ENCODE measurements around the gene ARHGAP29. TPM values are rescaled to one million over a fixed set of nuclear protein-coding genes. Genes with fewer than 3 reads are reported as not detected.

Gene ARHGAP29
- total and polyA plus RNA-seq, 2 of the 8 experiments (the other 6 are each of a cell fraction or from before 2014, with no cell fraction given): 0.57 to 3.2 TPM

- Histone ChIP-seq H2AFZ (ENCODE audit: low read length) (no peak overlapping the region), H2BK120ac (replicated peaks; ENCODE audit: low read depth, low read length) (no peak overlapping the region), H3K36me3 (ENCODE audit: control insufficient read depth in 2 of 4, insufficient read depth in 4 of 4, low read length in 3 of 4) (no peaks in the 10 kb centered on the region), H3K56ac (replicated peaks; ENCODE audit: insufficient read length, low read depth, low read length) (no peak overlapping the region), H4K20me1 (replicated peaks in 1 of 2; ENCODE audit: control insufficient read depth in 1 of 2, insufficient read depth in 2 of 2, low read length in 2 of 2) (no peaks in the 10 kb centered on the region), H3K79me1 (ENCODE audit: low read depth, low read length) (no peaks in the 10 kb centered on the region), H3K4me1 (replicated peaks in 1 of 4; ENCODE audit: control insufficient read depth in 3 of 4, insufficient read depth in 4 of 4, low read length in 3 of 4) (no peaks in the 10 kb centered on the region), H2AK5ac (ENCODE audit: low read depth, low read length) (no peak overlapping the region), H2BK20ac (ENCODE audit: low read length) (no peak overlapping the region), H2BK15ac (ENCODE audit: low read length) (no peak overlapping the region), H3K79me2 (ENCODE audit: control insufficient read depth in 1 of 2, insufficient read depth in 2 of 2, low read length in 2 of 2) (no peaks in the 10 kb centered on the region), H3K9ac (replicated peaks in 1 of 4; ENCODE audit: extremely low read depth in 1 of 4, low read depth in 3 of 4, low read length in 3 of 4) (no peak overlapping the region), H4K5ac (ENCODE audit: insufficient read length, low read depth, low read length) (no peak overlapping the region), H3K9me3 (ENCODE audit: insufficient read depth in 2 of 2, low read depth in 1 of 2, low read length in 1 of 2) (no peaks in the 10 kb centered on the region), H3K4me3 (ENCODE audit: extremely low read depth in 1 of 4, insufficient read depth in 2 of 4, low read depth in 3 of 4, low read length in 4 of 4) (no peak overlapping the region), H3K4ac (replicated peaks; ENCODE audit: insufficient read length, low read depth, low read length) (no peak overlapping the region), H3K27me3 (replicated peaks in 1 of 4; ENCODE audit: control insufficient read depth in 3 of 4, extremely low read depth in 1 of 4, insufficient read depth in 3 of 4, low read length in 3 of 4) (no peaks in the 10 kb centered on the region), H3K4me2 (ENCODE audit: insufficient read depth in 1 of 2, low read depth in 2 of 2, low read length in 2 of 2) (no peak overlapping the region), H3K23me2 (ENCODE audit: low read depth, low read length) (no peaks in the 10 kb centered on the region), H3K27ac (ENCODE audit: low read depth, low read length) (no peak overlapping the region), H2BK5ac (ENCODE audit: low read depth, low read length) (no peak overlapping the region), H3K14ac (ENCODE audit: insufficient read length) (no peak overlapping the region), H2BK12ac (ENCODE audit: low read depth, low read length) (no peak overlapping the region), H3K18ac (ENCODE audit: extremely low read depth, low read length) (no peak overlapping the region), H4K8ac (ENCODE audit: extremely low read depth, insufficient read depth, low read length) (no peak overlapping the region), H3K23ac (ENCODE audit: insufficient read length) (no peak overlapping the region), H4K91ac (replicated peaks; ENCODE audit: insufficient read length, low read length) (no peak overlapping the region)
- no peak for FAIRE-seq
- 83% methylated on average over 1 of the region's 1 CpG; no CpG with 5 or more reads in 1 of the 2 experiments for WGBS, 2 experiments (ENCODE audit: extremely low coverage in 1 of 2, insufficient coverage in 1 of 2, insufficient read length in 1 of 2, insufficient replicate concordance in 2 of 2, low coverage in 1 of 2, low lambda C conversion rate in 2 of 2, missing lambda C conversion rate in 1 of 2)
- no peak for DNase-seq (ENCODE audit: low read depth in 1 of 2, low spot score in 2 of 2)
- TF ChIP-seq TAF1 (IDR thresholded peaks at IDR 0.05; ENCODE audit: low read depth, low read length): no peak
- no peak for TF ChIP-seq RXRA (IDR thresholded peaks at IDR 0.05; ENCODE audit: insufficient read depth, low read depth, low read length)
- TF ChIP-seq SIRT6 (IDR thresholded peaks at IDR 0.05; ENCODE audit: low read length): no peak
- TF ChIP-seq CTBP2 (IDR thresholded peaks at IDR 0.05; ENCODE audit: borderline replicate concordance, insufficient read depth, insufficient read length, low read length): no peak
- no peak for TF ChIP-seq CTCF (IDR thresholded peaks at IDR 0.05; ENCODE audit: control extremely low read depth in 1 of 3, insufficient read depth in 1 of 3, low read depth in 1 of 3, low read length in 3 of 3)
- TF ChIP-seq SAP30 (IDR thresholded peaks at IDR 0.05; ENCODE audit: insufficient read depth, insufficient replicate concordance, low read length): no peak
- TF ChIP-seq SUZ12 (IDR thresholded peaks at IDR 0.05; ENCODE audit: low read length): no peak
- no peak for TF ChIP-seq PHF8 (conservative IDR thresholded peaks at IDR 0.05; ENCODE audit: low read depth, low read length)
- TF ChIP-seq HDAC6 (IDR thresholded peaks at IDR 0.05; ENCODE audit: low read depth, low read length): no peak
- TF ChIP-seq ASH2L (IDR thresholded peaks at IDR 0.05; ENCODE audit: low read length): no peak
- ChIA-PET CTCF (ENCODE audit: partially characterized antibody) (interaction anchor here (1.5 kb wide), 1 partner anchor 19 kb away, joined by 7 read pairs; no protein-coding TSS in a partner anchor), POLR2A (ENCODE audit: partially characterized antibody) (interaction anchor here (1.2 kb wide), 1 partner anchor 10 kb away, joined by 3 read pairs; no protein-coding TSS in a partner anchor)
Observed at GRCh38 chr1:94279038-94279437, 41.7 kb upstream of the ARHGAP29 start.
